Measurements from ENCODE around the gene FXYD4. TPM values are rescaled to one million over a fixed set of nuclear protein-coding genes. Genes with fewer than 3 reads are reported as not detected.
"Not testable (repeated sequence)": the region's sequence is repeated elsewhere in the genome, so short reads cannot be mapped to it uniquely, and the experiment has no call there.

The FXYD4 gene
- total RNA-seq, 1 donor from 2014 or later, result not detected

GRCh38 chr10:43420369-43421200, 49.1 kb downstream of the FXYD4 start:
- peak; percentile 87 for ATAC-seq

- no peak for ATAC-seq
Measured at GRCh38 chr10:43421201-43421507, 49.7 kb downstream of the FXYD4 start.

GRCh38 chr10:43421519-43421918, 50.1 kb downstream of the FXYD4 start:
- no peak for ATAC-seq

DNA sequence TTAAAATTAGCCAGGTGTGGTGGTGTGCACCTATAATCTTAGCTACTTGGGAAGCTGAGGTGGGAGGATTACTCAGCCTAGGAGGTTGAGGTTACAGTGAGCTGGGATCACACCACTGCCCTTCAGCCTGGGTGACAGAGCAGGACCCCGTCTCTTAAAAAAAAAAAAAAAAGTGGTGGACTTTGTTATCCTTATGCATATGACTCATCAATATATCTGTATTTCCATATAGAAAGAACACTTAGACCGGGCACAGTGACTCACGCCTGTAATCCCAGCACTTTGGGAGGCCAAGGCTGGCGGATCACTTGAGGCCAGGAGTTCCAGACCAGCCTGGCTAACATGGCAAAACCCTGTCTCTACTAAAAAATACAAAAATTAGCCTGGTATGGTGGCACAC, 50.5 kb downstream of the FXYD4 start:
- not testable (repeated sequence) for ATAC-seq

GRCh38 chr10:43424416-43424815, 53.0 kb downstream of the FXYD4 start:
- ATAC-seq, result no peak

Other genes with a start within 250 kb of the FXYD4 start
- 4.9 TPM for gene CSGALNACT2, start 233.2 kb upstream of the FXYD4 start, total RNA-seq
- 1.00 TPM for gene RASGEF1A, start 104.6 kb upstream of the FXYD4 start, total RNA-seq
- 170 TPM for gene HNRNPF, start 37.5 kb downstream of the FXYD4 start, total RNA-seq
- 2.9 TPM for gene ZNF487, start 65.5 kb downstream of the FXYD4 start, total RNA-seq
- 0.64 TPM for gene ZNF239, start 203.0 kb downstream of the FXYD4 start, total RNA-seq
- 2.5 TPM for gene ZNF485, start 234.8 kb downstream of the FXYD4 start, total RNA-seq